Uterus (tissue), 4 donors: ENCODE results near the gene CBX8. TPM values are rescaled to one million over a fixed set of nuclear protein-coding genes. Genes with fewer than 3 reads are reported as not detected.
A peak's percentile ranks its signal among the peaks of the same experiment; 100 is the strongest.

Experiments used
- DNase-seq, 2 donors: peaks; one replicate each; pipeline ENCODE4 v3.0.0-alpha.2; 2019 to 2020
- H3K27ac ChIP-seq, 2 donors: fragments of 200-600 bp; sonication (generic); 1 replicate in 1 of 2; 2 replicates in 1 of 2; pipeline ENCODE4 v1.5.1; 2016 to 2018
- H3K27me3 ChIP-seq, 2 donors: fragments of 200-600 bp; sonication (generic); one replicate each; pipeline ENCODE4 v1.5.1; 2018 to 2019; ENCODE audit warnings: control low read depth in 1 of 2
- H3K36me3 ChIP-seq, 2 donors: fragments of 200-600 bp; sonication (generic); one replicate each; pipeline ENCODE4 v1.5.1; 2019; ENCODE audit warnings: control low read depth in 1 of 2
- H3K4me1 ChIP-seq, 2 donors: fragments of 200-600 bp; sonication (generic); one replicate each; pipeline ENCODE4 v1.5.1; 2018 to 2019; ENCODE audit warnings: control low read depth in 1 of 2
- H3K4me3 ChIP-seq, 2 donors: fragments of 200-600 bp; sonication (generic); 1 replicate in 1 of 2; 2 replicates in 1 of 2; pipeline ENCODE4 v1.5.1; 2018 to 2019; ENCODE audit warnings: mild to moderate bottlenecking in 1 of 2
- H3K9me3 ChIP-seq, 2 donors: fragments of 200-600 bp; sonication (generic); one replicate each; pipeline ENCODE4 v1.5.1; 2019; ENCODE audit warnings: control low read depth in 1 of 2
- POLR2A ChIP-seq, 2 donors: fragments of 450-650 bp; IDR thresholded peaks; one replicate each; pipeline ENCODE4 v1.6.1; 2016; ENCODE audit warnings: antibody characterized with exemption in 2 of 2, mild to moderate bottlenecking in 1 of 2, moderate library complexity in 1 of 2
- intact Hi-C: fragments of 100-400 bp; cut with DNase I; formaldehyde crosslinking; loops from one replicate; pipeline ENCODE4 v1.15.1; 2023; ENCODE audit warnings: low total_unique reads
- total RNA-seq, 4 donors: library from RNA; depleted of rRNA in 3 of 4; stranded (reverse); fragments of >200 nt in 3 of 4; gene quantifications; one replicate each; pipeline versions ENCODE4 v1.1.0 to v1.2.4, GENCODE V29; 2014 to 2023
- TF ChIP-seq, protein P1 (sequence below), 4 experiments: fragments of 200-600 bp in 2 of 4; fragments of 450-650 bp in 2 of 4; sonication (generic) in 2 of 4; IDR thresholded peaks; one replicate each; pipeline ENCODE4 v1.5.1; 2016 to 2019; ENCODE audit warnings: antibody characterized with exemption in 4 of 4, mild to moderate bottlenecking in 2 of 4, moderate library complexity in 1 of 4
- donor health status: DM: yes; HTN: yes; CAD: no.

Gene CBX8
- total RNA-seq, 4 donors from 2014 or later = 1.8 to 10.7 (median 2.6) TPM; not detected in 1

- no peak for DNase-seq
- Histone ChIP-seq H3K4me1 (peaks cover 0 to 31% of the 10 kb centered on the region in 2 donors), H3K27ac (peak overlapping the region in 1 of 2 donors; percentile 37)
Measured at GRCh38 chr17:79843474-79843815, 46.6 kb upstream of the CBX8 start.

GRCh38 chr17:79842656-79843473 lies 46.0 kb upstream of the CBX8 start:
- peaks cover 25 to 45% of the 10 kb centered on the region in 2 donors for H3K27me3 ChIP-seq
- no peaks in the 10 kb centered on the region for H3K9me3 ChIP-seq
- TF ChIP-seq POLR2A (IDR thresholded peaks at IDR 0.05) = no peak
- TF ChIP-seq, protein P1, sequence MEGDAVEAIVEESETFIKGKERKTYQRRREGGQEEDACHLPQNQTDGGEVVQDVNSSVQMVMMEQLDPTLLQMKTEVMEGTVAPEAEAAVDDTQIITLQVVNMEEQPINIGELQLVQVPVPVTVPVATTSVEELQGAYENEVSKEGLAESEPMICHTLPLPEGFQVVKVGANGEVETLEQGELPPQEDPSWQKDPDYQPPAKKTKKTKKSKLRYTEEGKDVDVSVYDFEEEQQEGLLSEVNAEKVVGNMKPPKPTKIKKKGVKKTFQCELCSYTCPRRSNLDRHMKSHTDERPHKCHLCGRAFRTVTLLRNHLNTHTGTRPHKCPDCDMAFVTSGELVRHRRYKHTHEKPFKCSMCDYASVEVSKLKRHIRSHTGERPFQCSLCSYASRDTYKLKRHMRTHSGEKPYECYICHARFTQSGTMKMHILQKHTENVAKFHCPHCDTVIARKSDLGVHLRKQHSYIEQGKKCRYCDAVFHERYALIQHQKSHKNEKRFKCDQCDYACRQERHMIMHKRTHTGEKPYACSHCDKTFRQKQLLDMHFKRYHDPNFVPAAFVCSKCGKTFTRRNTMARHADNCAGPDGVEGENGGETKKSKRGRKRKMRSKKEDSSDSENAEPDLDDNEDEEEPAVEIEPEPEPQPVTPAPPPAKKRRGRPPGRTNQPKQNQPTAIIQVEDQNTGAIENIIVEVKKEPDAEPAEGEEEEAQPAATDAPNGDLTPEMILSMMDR (IDR thresholded peaks at IDR 0.05) = no peak
- intact Hi-C loops = loop anchor here (5.0 to 10.0 kb wide), 2 partner anchors 51 to 132 kb away; no protein-coding TSS in a partner anchor
- H3K4me1 ChIP-seq = peaks cover 0 to 31% of the 10 kb centered on the region in 2 donors
- no peak for DNase-seq
- peak overlapping the region; percentile 41 to 53 for H3K4me3 ChIP-seq
- no peaks in the 10 kb centered on the region for H3K36me3 ChIP-seq
- no peak overlapping the region for H3K27ac ChIP-seq

More at GRCh38 chr17:79843474-79843815, 46.6 kb upstream of the CBX8 start:
- intact Hi-C loops = loop anchor here (5.0 to 10.0 kb wide), 2 partner anchors 51 to 131 kb away; no protein-coding TSS in a partner anchor
- TF ChIP-seq, protein P1 (IDR thresholded peaks at IDR 0.05) = no peak
- TF ChIP-seq POLR2A (IDR thresholded peaks at IDR 0.05) = no peak
- Histone ChIP-seq H3K27me3 (peaks cover 25 to 45% of the 10 kb centered on the region in 2 donors), H3K9me3 (no peaks in the 10 kb centered on the region), H3K36me3 (no peaks in the 10 kb centered on the region), H3K4me3 (peak overlapping the region; percentile 41 to 53)

- no peak for DNase-seq
- no peak overlapping the region for H3K4me3 ChIP-seq
- H3K27me3 ChIP-seq = peaks cover 25 to 45% of the 10 kb centered on the region in 2 donors
- no peaks in the 10 kb centered on the region for H3K9me3 ChIP-seq
- H3K4me1 ChIP-seq = peaks cover 0 to 37% of the 10 kb centered on the region in 2 donors
- no peaks in the 10 kb centered on the region for H3K36me3 ChIP-seq
- intact Hi-C loops = loop anchor here (5.0 to 10.0 kb wide), 2 partner anchors 50 to 133 kb away; no protein-coding TSS in a partner anchor
- TF ChIP-seq POLR2A (IDR thresholded peaks at IDR 0.05) = no peak
- TF ChIP-seq, protein P1 (IDR thresholded peaks at IDR 0.05) = no peak
- no peak overlapping the region for H3K27ac ChIP-seq
Measured at GRCh38 chr17:79842136-79842655, 45.3 kb upstream of the CBX8 start.

DNA sequence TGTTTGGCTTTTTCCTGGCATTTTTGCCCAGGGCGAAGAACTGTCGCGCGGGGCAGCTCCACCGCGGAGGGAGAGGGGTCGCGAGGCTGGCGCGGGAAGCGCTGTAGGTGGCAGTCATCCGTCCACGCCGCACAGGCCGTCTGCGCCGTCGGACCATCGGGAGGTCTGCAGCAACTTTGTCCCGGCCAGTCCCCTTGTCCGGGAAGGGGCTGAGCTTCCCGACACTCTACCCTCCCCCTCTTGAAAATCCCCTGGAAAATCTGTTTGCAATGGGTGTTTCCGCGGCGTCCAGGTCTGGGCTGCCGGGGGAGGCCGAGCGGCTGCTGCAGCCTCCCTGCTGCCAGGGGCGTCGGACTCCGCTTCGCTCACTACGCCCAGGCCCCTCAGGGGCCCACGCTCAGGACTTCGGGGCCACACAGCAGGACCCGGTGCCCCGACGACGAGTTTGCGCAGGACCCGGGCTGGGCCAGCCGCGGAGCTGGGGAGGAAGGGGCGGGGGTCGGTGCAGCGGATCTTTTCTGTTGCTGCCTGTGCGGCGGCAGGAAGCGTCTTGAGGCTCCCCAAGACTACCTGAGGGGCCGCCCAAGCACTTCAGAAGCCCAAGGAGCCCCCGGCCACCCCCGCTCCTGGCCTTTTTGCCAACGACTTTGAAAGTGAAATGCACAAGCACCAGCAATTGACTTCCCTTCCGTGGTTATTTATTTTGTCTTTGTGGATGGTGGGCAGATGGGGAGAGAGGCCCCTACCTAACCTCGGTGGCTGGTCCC lies 44.7 kb upstream of the CBX8 start:
- intact Hi-C loops = loop anchor here (5.0 to 10.0 kb wide), 2 partner anchors 49 to 133 kb away; no protein-coding TSS in a partner anchor
- DNase-seq = no peak
- Histone ChIP-seq H3K36me3 (no peaks in the 10 kb centered on the region), H3K9me3 (no peaks in the 10 kb centered on the region), H3K4me1 (peaks cover 0 to 44% of the 10 kb centered on the region in 2 donors), H3K27me3 (peaks cover 25 to 45% of the 10 kb centered on the region in 2 donors), H3K4me3 (no peak overlapping the region), H3K27ac (no peak overlapping the region)
- no peak for TF ChIP-seq POLR2A (IDR thresholded peaks at IDR 0.05)
- TF ChIP-seq, protein P1 (IDR thresholded peaks at IDR 0.05) = no peak
